ENCODE results near the gene OSTF1.

OSTF1 gene

DNA sequence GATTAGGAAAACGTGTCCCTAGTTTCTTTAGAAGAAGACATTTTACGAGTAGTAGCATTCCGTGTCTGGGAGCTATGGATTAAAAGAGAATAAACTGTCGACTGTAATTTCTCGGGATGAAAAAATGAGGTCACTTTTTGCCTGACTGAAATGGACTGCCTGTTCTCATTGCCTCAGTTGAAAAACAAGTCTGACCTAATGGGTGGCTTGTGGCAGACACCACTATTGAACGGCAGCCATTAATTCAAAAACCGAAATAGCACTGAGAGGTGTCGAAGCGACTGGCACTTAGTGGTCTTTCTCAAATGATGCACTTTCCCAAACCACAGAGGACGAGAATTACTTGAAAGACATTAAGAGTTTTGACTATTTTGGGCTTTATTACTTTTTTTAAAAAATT lies 35.4 kb downstream of the OSTF1 start:
- DNase-seq = no peak

DNA sequence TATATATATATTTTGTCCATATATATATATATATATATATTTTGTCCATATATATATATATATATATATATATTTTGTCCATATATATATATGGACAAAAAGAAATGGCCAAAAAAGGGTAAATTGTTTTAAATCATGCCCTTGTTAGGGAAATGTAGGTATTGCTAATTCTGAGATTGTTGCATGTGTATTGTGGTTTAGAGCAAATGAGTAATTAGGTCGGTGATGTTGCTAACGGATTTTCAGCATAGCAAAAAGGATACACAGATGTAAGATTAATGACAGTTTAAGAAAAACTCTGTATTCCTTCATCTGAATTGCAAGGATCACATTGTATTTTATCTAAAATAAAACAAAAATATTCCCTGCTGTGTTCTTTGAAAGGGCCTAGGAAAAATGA lies 40.2 kb downstream of the OSTF1 start:
- DNase-seq = no peak

DNA sequence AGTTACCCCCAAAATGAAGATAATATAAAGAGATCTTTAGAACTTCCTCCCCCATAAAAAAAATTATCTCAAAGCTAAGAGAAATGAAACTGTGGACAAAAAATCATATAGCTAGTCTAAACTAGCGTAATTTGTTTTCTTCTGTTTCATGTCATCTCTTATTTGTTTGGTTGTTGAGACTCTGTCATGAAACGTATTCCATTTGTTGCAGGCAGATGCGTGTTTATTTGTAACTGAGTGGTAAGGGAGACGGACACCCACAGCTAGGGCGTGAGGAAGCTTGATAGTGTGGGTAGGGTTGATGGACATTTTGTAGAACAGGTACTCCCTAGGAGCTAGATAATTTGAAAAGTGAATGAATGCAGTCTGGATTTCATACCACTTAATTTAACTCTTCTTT lies 41.9 kb downstream of the OSTF1 start:
- DNase-seq = no peak

DNA sequence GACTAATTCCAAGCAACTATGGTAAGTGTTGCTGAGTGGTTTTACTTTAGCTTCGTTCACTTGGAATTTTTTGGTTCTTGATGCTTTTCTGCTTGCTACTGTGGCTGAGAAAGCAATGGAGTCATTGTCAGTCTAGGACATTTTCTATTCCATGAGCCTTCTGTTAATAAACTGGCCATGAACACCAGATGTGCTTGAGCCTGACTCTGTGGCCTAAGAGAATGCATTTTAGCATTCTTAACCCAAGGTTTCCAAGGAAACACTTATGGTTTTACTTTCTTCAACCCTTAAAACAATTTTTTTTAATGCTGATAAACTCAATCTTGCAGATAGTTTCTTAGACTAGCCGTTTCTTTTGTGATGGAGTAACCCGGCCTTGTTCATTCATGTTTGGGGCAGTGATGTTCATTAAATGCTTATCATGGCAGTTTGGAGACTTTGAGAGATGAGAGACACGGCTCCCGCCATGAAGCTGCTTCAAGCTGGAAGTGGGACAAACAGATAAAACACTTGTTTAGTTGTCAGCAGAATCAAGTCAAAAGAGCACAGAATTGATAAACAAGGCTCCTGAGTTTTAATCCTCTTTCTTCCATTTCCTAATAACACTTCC lies 42.4 kb downstream of the OSTF1 start:
- DNase-seq = peak; percentile 26

DNA sequence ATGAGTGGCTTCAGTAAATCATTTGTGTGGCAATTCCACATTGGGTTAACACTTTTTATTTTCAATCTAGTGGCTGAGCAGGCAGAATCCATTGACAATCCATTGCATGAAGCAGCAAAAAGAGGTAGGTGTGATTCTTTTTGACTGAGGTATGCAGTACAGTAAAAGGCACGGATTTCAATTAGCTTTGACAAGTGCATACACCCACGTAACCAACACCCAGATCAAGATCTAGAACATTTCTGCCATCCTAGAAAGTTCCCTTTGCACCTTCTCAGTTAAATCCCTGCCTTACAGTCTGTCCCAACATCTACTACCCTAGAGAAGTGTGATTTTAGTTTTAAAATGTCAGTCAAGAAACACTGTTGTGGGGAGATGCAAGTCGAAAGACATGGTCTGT lies 43.4 kb downstream of the OSTF1 start:
- no peak for DNase-seq

DNA sequence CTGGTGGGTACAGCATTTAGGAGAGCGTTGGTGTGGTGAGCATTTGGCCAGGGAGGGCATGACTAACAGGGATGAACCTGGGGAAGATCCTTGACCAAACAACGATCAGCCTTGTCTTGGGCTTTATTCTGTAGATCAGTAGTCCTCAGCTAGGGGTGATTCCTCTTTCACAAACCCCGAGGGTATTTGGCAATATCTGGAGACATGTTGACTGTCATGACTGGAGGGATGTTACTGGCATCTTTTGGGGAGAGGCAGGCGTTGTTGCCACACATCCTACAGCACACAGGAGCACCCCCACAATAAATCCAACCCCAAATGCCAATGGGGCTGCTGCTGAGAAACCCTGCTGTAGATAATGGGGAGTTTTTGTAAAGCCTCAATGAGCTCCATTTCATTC lies 43.9 kb downstream of the OSTF1 start:
- DNase-seq = no peak

DNA sequence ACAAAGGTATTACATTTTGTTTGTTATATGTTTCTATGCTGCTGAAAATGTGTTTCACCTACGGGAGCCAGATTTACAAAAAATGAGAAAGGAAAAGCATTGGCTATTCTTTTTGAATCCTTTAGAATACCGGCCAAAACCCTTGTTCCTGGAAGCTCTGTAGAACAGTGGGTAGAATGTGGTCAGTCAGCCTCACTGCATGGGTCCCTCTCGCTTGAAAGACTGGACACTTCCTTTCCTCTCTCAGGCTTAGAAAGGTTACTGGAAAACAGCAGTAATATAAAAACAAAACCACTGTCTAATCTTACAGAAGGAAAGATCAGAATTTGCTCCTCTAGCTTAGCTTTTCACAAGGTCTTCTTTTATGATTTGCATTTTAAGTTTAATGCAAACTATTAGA lies 45.1 kb downstream of the OSTF1 start:
- DNase-seq = no peak

DNA sequence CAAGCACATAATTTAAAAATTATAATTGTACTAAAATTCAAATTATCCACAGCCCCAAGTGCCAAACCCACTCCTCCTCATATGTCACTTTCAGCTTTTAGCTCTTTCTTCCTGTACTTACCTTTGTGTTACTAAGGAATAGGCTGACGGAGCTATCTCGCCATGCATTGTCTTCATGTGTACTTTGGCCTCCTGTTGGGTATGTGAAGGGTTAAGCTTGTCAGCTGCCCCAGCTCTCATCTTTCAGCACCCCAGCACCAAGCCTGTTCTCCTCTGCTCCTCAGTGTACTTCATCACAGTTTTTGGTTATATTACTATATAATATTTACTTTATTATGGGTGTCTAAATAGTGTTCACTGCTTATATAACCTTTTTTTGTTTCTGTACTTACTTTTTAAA lies 46.2 kb downstream of the OSTF1 start:
- no peak for DNase-seq

DNA sequence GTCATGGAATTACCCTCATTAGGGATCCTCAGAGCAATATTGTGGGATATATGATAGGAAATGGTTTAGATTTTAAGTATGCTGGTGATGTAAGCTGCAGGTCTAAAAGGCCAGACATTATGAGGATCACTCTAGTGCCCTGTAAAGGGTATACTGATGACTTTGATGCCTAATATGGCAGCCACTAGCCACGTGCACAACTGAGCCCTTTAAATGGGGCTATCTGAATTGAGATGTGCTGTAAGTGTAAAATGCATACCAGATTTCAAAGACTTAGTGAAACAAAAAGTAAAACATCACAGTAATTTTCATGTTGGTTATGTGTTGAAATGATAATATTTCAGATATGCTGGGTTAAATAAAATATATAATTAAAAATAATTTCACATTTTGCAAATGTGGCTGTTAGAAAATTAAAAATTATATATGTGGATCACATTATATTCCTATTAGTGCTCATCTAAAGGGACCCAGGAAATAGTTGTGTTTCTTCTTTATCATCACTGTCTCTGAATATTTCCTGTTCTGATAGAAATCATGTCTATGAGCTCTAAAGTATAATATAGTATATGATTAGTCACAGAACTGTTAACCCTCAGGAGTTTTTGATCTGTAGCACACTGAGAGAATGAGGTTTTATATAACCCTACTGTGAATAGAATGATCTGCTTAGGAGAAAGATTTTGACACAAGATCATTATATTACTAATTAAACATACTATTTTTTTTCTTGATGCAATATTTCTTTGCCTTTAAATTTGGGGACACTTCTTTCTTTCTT lies 50.1 kb downstream of the OSTF1 start:
- DNase-seq = no peak

DNA sequence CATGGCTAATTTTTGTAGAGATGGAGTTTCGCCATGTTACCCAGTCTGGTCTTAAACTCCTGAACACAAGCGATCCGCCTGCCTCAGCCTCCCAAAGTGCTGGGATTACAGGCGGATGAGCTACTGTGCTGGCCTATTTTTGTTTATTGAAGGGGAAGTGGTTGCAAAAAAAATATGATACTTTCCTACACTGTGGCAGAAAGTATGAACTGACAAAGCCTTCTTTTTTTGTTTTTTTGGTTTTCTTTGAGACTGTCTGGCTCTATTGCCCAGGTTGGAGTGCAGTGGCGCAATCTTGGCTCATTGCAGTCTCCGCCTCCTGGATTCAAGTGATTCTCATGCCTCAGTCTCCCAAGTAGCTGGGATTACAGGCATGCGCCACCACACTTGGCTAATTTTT lies 50.9 kb downstream of the OSTF1 start:
- DNase-seq = no peak

DNA sequence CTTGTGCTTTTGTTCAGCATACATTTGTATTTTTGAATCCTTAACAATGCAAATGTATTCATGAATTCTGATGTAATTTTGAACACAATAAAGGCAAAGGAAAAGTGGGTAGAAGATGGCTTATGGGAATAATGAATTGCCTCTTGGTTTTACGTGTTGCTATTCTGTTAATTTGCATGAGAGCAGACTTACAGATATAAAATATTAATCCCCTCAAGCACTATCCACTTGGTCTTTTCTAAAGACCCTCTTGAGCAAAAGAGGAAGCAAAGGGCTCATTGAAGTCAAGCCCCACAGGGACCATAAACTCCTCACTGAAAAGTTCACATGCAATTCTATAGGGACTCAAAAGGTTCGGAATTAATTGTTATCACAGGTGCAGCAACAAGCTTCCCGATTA lies 51.9 kb downstream of the OSTF1 start:
- DNase-seq = no peak

DNA sequence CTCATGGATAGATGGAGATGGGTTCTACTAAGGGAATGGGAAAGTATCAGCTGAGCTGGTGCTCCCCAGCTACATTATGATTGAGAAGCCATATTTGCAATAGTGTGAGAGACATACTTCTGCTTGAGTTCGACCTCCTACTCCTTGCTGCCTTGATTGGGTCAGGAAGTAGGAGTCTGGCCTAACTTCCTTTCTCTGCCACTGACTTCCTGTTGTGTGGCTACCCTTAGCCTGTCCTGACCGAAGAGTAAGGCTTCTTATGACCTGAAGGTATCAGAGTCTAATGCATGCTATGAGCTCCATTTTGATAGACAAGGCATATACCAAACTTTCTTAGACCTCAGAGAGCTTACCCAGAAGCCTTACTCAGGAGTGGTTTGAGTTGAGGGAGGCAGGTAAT lies 53.9 kb downstream of the OSTF1 start:
- no peak for DNase-seq

DNA sequence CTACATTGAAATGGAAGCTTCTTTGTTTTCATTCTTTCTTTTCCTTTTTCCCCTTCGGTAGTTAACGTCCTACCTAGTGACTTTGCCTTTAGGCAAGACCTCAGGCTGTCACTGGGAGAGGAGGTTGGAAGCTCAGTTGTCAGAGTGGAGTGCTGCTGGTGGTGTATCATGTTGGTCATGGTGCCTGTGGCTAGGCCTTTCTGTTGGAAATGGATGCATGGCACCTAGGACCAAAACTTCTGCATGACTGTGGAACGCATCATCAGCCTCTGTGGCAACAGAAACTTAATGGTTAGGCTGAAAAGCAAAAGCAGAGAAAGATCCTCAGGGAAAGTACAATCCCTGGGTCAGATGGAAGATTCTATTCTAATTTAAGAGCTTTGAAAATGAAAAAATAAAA lies 57.9 kb downstream of the OSTF1 start:
- peak; percentile 48 for DNase-seq

DNA sequence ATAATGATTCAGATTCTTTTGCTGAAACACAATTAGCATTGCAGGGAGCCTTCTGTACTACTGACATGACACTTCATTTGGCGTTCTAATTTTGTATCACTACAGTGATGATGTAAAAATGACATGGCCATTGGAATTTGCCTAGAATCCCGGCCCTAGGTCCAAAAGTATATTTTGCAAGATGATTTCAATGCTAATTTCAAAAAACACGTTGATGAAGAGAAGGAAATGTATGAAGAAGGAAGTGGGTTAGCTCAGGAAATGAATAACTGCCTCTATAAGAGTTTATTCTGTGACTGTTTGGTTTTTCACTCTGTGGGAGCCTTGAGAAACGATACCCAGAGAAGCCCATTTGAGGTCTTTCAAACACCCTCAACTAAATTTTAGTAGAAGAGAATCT lies 59.3 kb downstream of the OSTF1 start:
- peak; percentile 4 for DNase-seq

DNA sequence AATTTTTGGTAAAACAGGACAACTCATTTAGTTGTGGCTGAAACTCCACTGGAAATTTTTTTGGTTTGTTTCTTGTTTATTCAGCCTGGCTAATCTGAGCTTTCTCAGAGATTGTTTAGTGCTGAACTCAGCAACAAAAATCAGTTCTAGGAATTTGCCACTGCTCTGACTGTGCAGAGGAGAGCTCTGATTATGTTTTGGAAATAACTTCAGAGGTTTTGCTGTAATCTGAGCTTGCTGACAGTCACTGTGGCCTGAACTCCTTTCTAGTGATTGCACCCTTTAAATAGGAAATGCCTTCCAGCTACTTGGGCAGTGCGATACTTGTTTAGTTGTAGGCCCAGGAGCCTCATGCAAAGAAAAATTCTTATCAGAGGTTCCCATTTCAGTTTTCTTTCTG lies 60.2 kb downstream of the OSTF1 start:
- DNase-seq = peak; percentile 82

DNA sequence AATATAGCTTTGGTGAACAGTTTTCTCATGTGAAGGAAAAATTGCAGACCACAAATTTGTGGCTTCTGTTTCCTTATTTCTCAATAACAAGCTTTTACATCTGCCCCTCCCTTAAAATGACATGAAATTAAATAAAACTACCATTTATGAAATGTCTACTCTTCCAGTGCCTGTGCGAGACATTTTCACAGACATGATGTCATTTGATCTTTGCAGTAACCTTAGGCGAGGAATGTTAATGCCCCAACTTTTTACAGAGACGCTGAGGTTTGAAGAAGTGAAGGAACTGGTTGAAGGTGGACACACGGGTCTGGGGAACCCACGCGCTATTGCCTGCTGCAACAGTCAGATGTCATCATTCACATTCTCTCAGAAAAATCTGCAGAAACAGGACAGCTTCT lies 61.5 kb downstream of the OSTF1 start:
- DNase-seq = peak; percentile 10

DNA sequence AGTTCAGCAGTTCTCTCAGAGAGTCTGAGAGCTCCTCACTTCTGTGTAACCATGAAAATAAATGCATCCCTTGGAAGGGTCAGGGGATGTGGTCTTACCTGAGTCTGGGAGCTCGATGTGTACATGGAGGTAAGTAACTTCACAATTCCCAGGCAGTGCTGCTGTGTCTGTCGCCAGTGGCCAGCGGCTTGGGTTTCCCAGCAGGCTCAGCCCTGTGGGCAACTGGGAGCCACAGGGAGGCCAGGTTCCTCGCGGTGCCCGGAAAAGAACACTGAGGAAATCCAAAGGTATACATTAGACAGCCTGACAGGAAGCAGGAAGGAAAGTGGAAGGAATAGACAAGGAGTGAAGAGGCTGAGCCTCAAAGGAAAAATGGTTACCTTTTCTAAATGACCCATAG lies 62.2 kb downstream of the OSTF1 start:
- no peak for DNase-seq

DNA sequence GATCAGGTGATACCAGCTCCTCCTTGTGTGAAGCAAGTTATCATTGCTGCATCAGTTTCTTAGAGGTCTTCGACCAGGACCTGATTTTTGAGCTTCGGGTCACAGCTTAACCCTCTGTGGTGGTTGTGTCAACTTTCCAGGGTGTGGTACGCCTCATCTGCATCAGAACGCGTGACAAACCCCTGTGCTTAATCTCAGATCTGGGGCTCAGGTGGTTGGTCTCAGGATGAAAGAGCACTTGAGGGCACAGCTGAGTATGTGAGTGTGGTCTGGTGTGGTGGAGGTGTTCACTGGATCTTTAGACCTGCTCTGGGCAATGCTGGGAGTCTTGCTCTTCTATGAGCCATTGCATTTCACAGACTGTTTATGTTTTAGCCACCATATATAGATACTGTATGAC lies 64.1 kb downstream of the OSTF1 start:
- DNase-seq = no peak

DNA sequence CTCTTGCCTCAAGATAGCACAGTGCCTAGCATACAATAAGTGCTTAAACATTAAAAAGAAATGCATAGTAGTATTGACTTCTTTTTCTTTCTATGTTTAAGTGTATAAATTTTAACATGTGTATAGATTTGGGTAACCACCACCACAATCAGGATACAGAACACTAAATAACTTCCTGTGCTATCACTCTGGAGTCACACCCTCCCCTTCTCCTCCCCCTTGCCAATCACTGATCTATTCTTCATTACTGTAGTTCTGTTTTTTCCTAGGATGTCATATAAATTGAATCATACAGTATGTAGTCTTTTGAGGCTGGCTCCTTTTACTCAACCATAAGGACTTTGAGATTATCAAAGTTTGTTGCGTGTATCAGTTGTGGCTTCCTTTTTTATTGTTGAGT lies 68.5 kb downstream of the OSTF1 start:
- DNase-seq = no peak

DNA sequence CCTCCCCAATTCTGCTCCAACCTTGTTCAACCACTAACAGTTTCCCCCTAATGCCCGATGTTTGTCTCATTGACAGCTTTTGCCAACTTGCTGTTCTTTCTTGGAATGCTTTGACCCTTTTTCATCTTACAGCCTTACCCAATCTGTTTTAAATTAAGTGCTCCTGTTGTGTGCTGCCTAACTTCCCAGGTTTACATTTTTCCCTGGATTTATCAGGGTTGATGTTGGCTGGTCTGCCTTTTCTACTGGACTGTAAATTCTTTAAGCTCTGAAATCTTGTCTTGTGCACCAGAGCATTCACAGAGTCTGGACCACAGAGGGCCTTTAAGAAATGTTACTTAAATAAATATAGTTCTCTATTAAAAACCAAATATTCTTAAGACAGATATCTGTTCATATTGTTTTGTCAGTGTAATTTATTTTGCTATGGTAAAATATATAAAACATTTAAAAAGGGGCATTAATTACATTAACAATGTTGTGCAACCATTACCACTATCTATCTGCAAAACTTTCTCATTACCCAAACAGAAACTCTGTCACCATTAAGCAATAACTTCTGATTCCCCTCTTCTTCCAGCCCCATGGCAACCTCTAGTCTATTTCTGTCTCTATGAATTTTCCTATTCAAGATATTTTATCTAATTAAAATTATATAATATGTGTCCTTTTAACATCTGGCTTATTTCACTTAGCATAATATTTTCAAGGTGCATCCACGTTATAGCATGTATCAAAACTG lies 73.0 kb downstream of the OSTF1 start:
- DNase-seq = peak; percentile 29

DNA sequence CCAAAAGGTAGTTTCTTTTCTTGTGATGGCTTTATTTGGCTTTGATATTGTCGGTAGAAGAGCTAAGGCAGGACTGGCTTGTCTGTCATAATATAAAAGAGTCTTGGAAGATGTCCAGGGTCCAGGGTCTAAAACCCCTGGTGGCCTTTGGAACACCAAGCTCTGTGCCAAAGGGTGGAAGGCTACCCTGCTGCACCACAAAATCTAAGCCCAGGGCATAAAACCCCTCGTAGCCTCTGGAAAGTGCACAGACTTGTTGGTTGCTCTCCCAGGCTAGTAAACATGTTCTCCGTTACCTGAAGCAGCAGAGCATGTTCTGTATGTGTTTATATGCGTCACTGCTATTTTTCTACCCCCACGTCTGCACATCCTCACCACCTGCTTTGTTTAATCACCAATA lies 75.5 kb downstream of the OSTF1 start:
- DNase-seq = no peak

DNA sequence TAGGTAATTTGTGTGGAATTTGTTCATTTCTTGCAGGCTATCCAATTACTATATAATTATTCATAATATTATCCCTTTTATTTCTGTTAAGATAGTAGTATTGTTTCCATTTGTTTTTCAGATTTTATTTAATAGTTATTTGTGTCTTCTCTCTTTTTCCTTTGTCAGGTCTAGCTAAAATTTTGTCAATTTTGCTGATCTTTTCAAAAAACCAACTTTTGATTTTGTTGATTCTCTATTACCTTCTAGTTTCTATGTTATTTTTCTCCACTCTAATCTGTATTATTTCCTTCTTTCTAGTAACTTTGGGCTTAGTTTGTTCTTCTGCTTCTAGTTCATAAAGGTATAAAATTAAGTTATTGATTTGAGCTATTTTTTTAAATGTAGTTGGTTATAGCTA lies 76.3 kb downstream of the OSTF1 start:
- no peak for DNase-seq

DNA sequence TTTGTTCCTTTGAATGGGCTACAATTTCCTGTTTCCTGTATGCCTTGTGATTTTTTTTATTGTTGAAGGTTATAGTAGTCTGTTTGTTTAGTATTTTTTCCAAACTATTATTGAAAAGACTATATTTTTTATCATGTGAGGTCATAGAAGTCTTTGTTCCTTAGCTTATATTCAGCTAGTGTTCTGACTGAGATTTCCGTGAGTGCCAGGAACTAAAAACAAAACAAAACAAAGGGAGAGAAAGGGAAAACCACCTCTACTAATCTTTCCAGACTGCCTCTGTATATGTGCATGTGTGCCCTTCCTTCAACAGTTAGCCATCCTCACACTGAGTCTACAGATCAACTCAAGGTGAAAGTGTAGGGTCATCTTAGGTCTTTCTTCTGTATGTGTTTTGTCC lies 79.0 kb downstream of the OSTF1 start:
- no peak for DNase-seq
